ENCODE measurements around the gene TCN1. TPM values are rescaled to one million over a fixed set of nuclear protein-coding genes. Genes with fewer than 3 reads are reported as not detected.
A peak's percentile ranks its signal among the peaks of the same experiment; 100 is the strongest.

Gene TCN1
- total and polyA plus RNA-seq, 9 of the 15 experiments (the other 6 are each of a cell fraction or from before 2014, with no cell fraction given): 0.63 to 25.9 (median 8.0) TPM

GRCh38 chr11:59841514-59841913, 24.8 kb downstream of the TCN1 start:
- DNase-seq (ENCODE audit: extremely low read depth in 1 of 4, low spot score in 3 of 4): no peak
- TF ChIP-seq ZNF444 (CRISPR knock-in tag; IDR thresholded peaks at IDR 0.05) (no peak), WHSC1 (IDR thresholded peaks at IDR 0.05; ENCODE audit: low read length) (no peak), RBFOX2 (IDR thresholded peaks at IDR 0.05; ENCODE audit: low read depth, low read length) (no peak), ZNF79 (CRISPR knock-in tag; IDR thresholded peaks at IDR 0.05; ENCODE audit: low read depth) (no peak), CREBBP (IDR thresholded peaks at IDR 0.05; ENCODE audit: low read depth, low read length) (no peak), KDM4B (IDR thresholded peaks at IDR 0.05; ENCODE audit: borderline replicate concordance in 2 of 2, low read depth in 1 of 2) (no peak), ZNF197 (CRISPR knock-in tag; IDR thresholded peaks at IDR 0.05; ENCODE audit: low read depth) (no peak), ATF3 (IDR thresholded peaks at IDR 0.05) (no peak), ATF3 (CRISPR knock-in tag; conservative IDR thresholded peaks at IDR 0.05) (no peak), DPF2 (IDR thresholded peaks at IDR 0.05) (no peak), THAP12 (CRISPR knock-in tag; IDR thresholded peaks at IDR 0.05) (no peak), RUNX1 (IDR thresholded peaks at IDR 0.05; ENCODE audit: low read depth) (no peak), ZNF347 (CRISPR knock-in tag; IDR thresholded peaks at IDR 0.05; ENCODE audit: low read depth) (no peak), ETS1 (conservative IDR thresholded peaks at IDR 0.05; ENCODE audit: control insufficient read depth, low read depth, low read length) (no peak), FIP1L1 (IDR thresholded peaks at IDR 0.05; ENCODE audit: low read depth, low read length, poor library complexity, severe bottlenecking) (no peak), MXI1 (IDR thresholded peaks at IDR 0.05; ENCODE audit: low read depth, low read length) (no peak)
- Histone ChIP-seq H3K4me2 (ENCODE audit: insufficient read depth, low read length) (no peak overlapping the region), H3K9me1 (ENCODE audit: control insufficient read depth, insufficient read depth, low read length) (no peaks in the 10 kb centered on the region), H3K36me3 (ENCODE audit: control insufficient read depth, insufficient read depth, low read length) (no peaks in the 10 kb centered on the region), H3K79me2 (ENCODE audit: control insufficient read depth, insufficient read depth, low read length) (no peaks in the 10 kb centered on the region), H4K20me1 (replicated peaks; ENCODE audit: control insufficient read depth, insufficient read depth, low read length) (no peaks in the 10 kb centered on the region), H2AFZ (ENCODE audit: low read depth, low read length) (peak overlapping the region; percentile 1; the same call in 1 of the 2 replicates), H3K9ac (ENCODE audit: insufficient read depth in 1 of 2, low read depth in 2 of 2, low read length in 2 of 2) (no peak overlapping the region), H3K27me3 (ENCODE audit: control insufficient read depth in 2 of 2, insufficient read depth in 2 of 2, low read length in 2 of 2) (no peaks in the 10 kb centered on the region), H3K4me1 (replicated peaks in 1 of 2; ENCODE audit: control insufficient read depth in 2 of 2, insufficient read depth in 2 of 2, low read length in 2 of 2) (peaks cover 2 to 29% of the 10 kb centered on the region in 2 experiments; a peak in 4 of 5 replicates), H3K27ac (ENCODE audit: extremely low read depth, low read depth, low read length) (no peak overlapping the region), H3K9me3 (replicated peaks; ENCODE audit: control insufficient read depth, insufficient read depth, low read depth, low read length) (no peaks in the 10 kb centered on the region), H3K4me3 (no peak overlapping the region)
- no TSS peak for BruUV-seq (replicated peaks)
- intact Hi-C loops (cut with micrococcal nuclease) (no loop called here), in situ Hi-C loops (cut with MboI) (no loop called here)
- ATAC-seq: no peak
- ChIA-PET POLR2A (no interaction called here), CTCF (ENCODE audit: low intra/inter-chr PET ratio) (no interaction called here)
- WGBS (ENCODE audit: insufficient coverage, low coverage, missing lambda C conversion rate): 43% methylated on average over 2 of the region's 2 CpGs
- no peak for FAIRE-seq

Data from K562 (cell line).